HCT116 (cell line): Measurements from ENCODE around the gene ATP1A1. TPM values are rescaled to one million over a fixed set of nuclear protein-coding genes. Genes with fewer than 3 reads are reported as not detected.

Experiments
- ATAC-seq: fragments of 200-7000 bp; cut with Tn5 transposase; 2 replicates; pipeline ENCODE4 v1.9.1; 2020; ENCODE audit warnings: mild to moderate bottlenecking, moderate library complexity
- BruUV-seq: library from RNA; stranded (reverse); fragments of 400-500 nt; replicated peaks from 2 replicates; lab custom pipeline; 2021; lab: Mats Ljungman, UMichigan
- CTCF ChIA-PET: fragments of 300-600 bp; sonication (Branson Sonifier 250); formaldehyde crosslinking; loops from one replicate; lab custom pipeline; 2021; ENCODE audit warnings: antibody characterized with exemption; lab: Charles Lee
- POLR2A ChIA-PET: fragments of 300-600, 350-600 bp; sonication (Branson Sonifier 250); formaldehyde crosslinking; loops from one replicate; lab custom pipeline; 2021; ENCODE audit warnings: antibody characterized with exemption; lab: Charles Lee
- RAD21 ChIA-PET, 2 experiments: fragments of 300-600 bp; sonication (Branson Sonifier 250); formaldehyde crosslinking; loops; one replicate each; lab custom pipeline; 2023; ENCODE audit warnings: low total read pairs in 2 of 2; ENCODE audit not compliant: uncharacterized antibody in 2 of 2, unreplicated experiment in 2 of 2, low non-redundant PET in 1 of 2; lab: Charles Lee
- DNase-seq: peaks from one replicate; pipeline ENCODE4 v3.0.0-alpha.2; 2010; ENCODE audit warnings: low read depth, low spot score
- H2AFZ ChIP-seq: fragments of 200-600 bp; shearing (Covaris generic), sonication (generic); 2 replicates; pipeline ENCODE4 v1.6.1; 2017; ENCODE audit warnings: low read depth, mixed run types, mixed read lengths, antibody characterized with exemption, low read length; ENCODE audit not compliant: poor library complexity, severe bottlenecking
- H3K27ac ChIP-seq: 2 replicates; pipeline ENCODE4 v1.5.1; 2012; ENCODE audit warnings: low read depth, low read length
- H3K27me3 ChIP-seq: fragments of 200-600 bp; sonication (generic); 2 replicates; pipeline ENCODE4 v1.6.1; 2016; ENCODE audit warnings: mixed run types, low read length, mixed read lengths; ENCODE audit not compliant: insufficient read depth
- H3K36me3 ChIP-seq, 2 experiments: fragments of 200-500 bp in 1 of 2; fragments of 200-600 bp in 1 of 2; sonication (Bioruptor generic) in 1 of 2; sonication (generic) in 1 of 2; 2 replicates each; pipeline versions ENCODE4 v1.5.1 to v1.6.1; 2014 to 2016; ENCODE audit warnings: low read length in 2 of 2, inconsistent platforms in 1 of 2, mixed read lengths in 1 of 2, mixed run types in 1 of 2; ENCODE audit not compliant: insufficient read depth in 2 of 2, control insufficient read depth in 1 of 2
- H3K4me1 ChIP-seq, 2 experiments: fragments of 200-600 bp in 1 of 2; sonication (generic) in 1 of 2; 2 replicates each; pipeline versions ENCODE4 v1.5.1 to v1.6.1; 2012 to 2017; ENCODE audit warnings: low read length in 2 of 2, inconsistent platforms in 1 of 2, mild to moderate bottlenecking in 1 of 2, mixed read lengths in 1 of 2, mixed run types in 1 of 2, moderate library complexity in 1 of 2; ENCODE audit not compliant: insufficient read depth in 2 of 2, control insufficient read depth in 1 of 2
- H3K4me2 ChIP-seq: fragments of 200-600 bp; sonication (generic); 2 replicates; pipeline ENCODE4 v1.6.1; 2017; ENCODE audit warnings: mixed run types, low read length, mixed read lengths
- H3K4me3 ChIP-seq, 2 experiments: fragments of 200-600 bp in 1 of 2; sonication (generic) in 1 of 2; replicated peaks in 1 of 2; 2 replicates each; pipeline ENCODE4 v1.5.1; 2011 to 2016; ENCODE audit warnings: low read length in 2 of 2, control low read depth in 1 of 2, low read depth in 1 of 2, mild to moderate bottlenecking in 1 of 2, mixed read lengths in 1 of 2, mixed run types in 1 of 2
- H3K79me2 ChIP-seq: fragments of 200-600 bp; sonication (generic); 2 replicates; pipeline ENCODE4 v1.6.1; 2017; ENCODE audit warnings: mild to moderate bottlenecking, mixed run types, low read length, moderate library complexity, mixed read lengths; ENCODE audit not compliant: insufficient read depth
- H3K9ac ChIP-seq: fragments of 200-600 bp; sonication (generic); 2 replicates; pipeline ENCODE4 v1.6.1; 2016; ENCODE audit warnings: low read length, mixed read lengths
- H3K9me2 ChIP-seq: fragments of 200-600 bp; sonication (generic), shearing (Covaris generic); 2 replicates; pipeline ENCODE4 v1.6.1; 2017; ENCODE audit warnings: mixed run types, mild to moderate bottlenecking, moderate library complexity; ENCODE audit not compliant: insufficient read depth
- H3K9me3 ChIP-seq, 2 experiments: fragments of 200-500 bp in 1 of 2; fragments of 200-600 bp in 1 of 2; sonication (Bioruptor generic) in 1 of 2; sonication (generic) in 1 of 2; 2 replicates each; pipeline ENCODE4 v1.6.1; 2014 to 2017; ENCODE audit warnings: low read length in 2 of 2, mixed read lengths in 2 of 2, inconsistent platforms in 1 of 2, low read depth in 1 of 2, mild to moderate bottlenecking in 1 of 2, mixed run types in 1 of 2, moderate library complexity in 1 of 2; ENCODE audit not compliant: control insufficient read depth in 1 of 2, insufficient read depth in 1 of 2
- H4K20me1 ChIP-seq: fragments of 200-600 bp; sonication (generic), shearing (Covaris generic); 2 replicates; pipeline ENCODE4 v1.6.1; 2017; ENCODE audit warnings: mixed run types, mild to moderate bottlenecking, moderate library complexity; ENCODE audit not compliant: insufficient read depth
- CBX3 ChIP-seq: IDR thresholded peaks from 2 replicates; pipeline ENCODE4 v1.6.1; 2012; ENCODE audit warnings: low read depth
- CTCF ChIP-seq, 3 experiments: fragments of 200-600 bp in 1 of 3; sonication (generic) in 1 of 3; IDR thresholded peaks in 2 of 3; conservative IDR thresholded peaks in 1 of 3; 2 replicates each; pipeline ENCODE4 v1.5.1; 2012 to 2017; ENCODE audit warnings: low read depth in 2 of 3, low read length in 2 of 3, antibody characterized with exemption in 1 of 3, borderline replicate concordance in 1 of 3, control low read depth in 1 of 3, mild to moderate bottlenecking in 1 of 3, mixed read lengths in 1 of 3, mixed run types in 1 of 3, moderate library complexity in 1 of 3; ENCODE audit not compliant: insufficient read depth in 1 of 3
- EGR1 ChIP-seq: IDR thresholded peaks from 2 replicates; pipeline ENCODE4 v1.6.1; 2012; ENCODE audit warnings: low read depth
- EZH2 ChIP-seq: fragments of 200-600 bp; sonication (generic); IDR thresholded peaks from 2 replicates; pipeline ENCODE4 v1.6.1; 2017; ENCODE audit warnings: antibody characterized with exemption, mixed run types
- FOSL1 ChIP-seq: IDR thresholded peaks from 2 replicates; pipeline ENCODE4 v1.6.1; 2012; ENCODE audit warnings: low read depth
- POLR2A ChIP-seq: IDR thresholded peaks from 2 replicates; pipeline ENCODE4 v1.7.0; 2011; ENCODE audit warnings: borderline replicate concordance; ENCODE audit not compliant: insufficient read depth, insufficient read length; ENCODE audit errors: extremely low read depth
- POLR2AphosphoS5 ChIP-seq: IDR thresholded peaks from 2 replicates; pipeline ENCODE4 v1.6.1; 2011; ENCODE audit warnings: mild to moderate bottlenecking, low read depth, low read length, moderate library complexity
- RAD21 ChIP-seq: IDR thresholded peaks from 2 replicates; pipeline ENCODE4 v1.6.1; 2012; ENCODE audit warnings: low read depth, mild to moderate bottlenecking
- SRF ChIP-seq: IDR thresholded peaks from 2 replicates; pipeline ENCODE4 v1.6.1; 2012; ENCODE audit warnings: low read depth
- YY1 ChIP-seq: IDR thresholded peaks from 2 replicates; pipeline ENCODE4 v1.6.1; 2011; ENCODE audit warnings: low read length, low read depth, moderate library complexity, mild to moderate bottlenecking; ENCODE audit not compliant: insufficient replicate concordance; ENCODE audit errors: extremely low read depth
- ZBTB33 ChIP-seq: IDR thresholded peaks from 2 replicates; pipeline ENCODE4 v1.6.1; 2011; ENCODE audit warnings: mild to moderate bottlenecking, low read length, moderate library complexity; ENCODE audit not compliant: insufficient replicate concordance; ENCODE audit errors: extremely low read depth
- ZNF274 ChIP-seq: fragments of 200-500 bp; sonication (Bioruptor generic); IDR thresholded peaks from 2 replicates; pipeline ENCODE4 v1.6.1; 2014; ENCODE audit warnings: mild to moderate bottlenecking, low read depth, low read length, inconsistent platforms
- intact Hi-C: fragments of 100-400 bp; cut with micrococcal nuclease; formaldehyde crosslinking; loops from 2 replicates; pipeline ENCODE4 v1.10.0; 2022
- total RNA-seq: library from RNA; stranded (reverse); gene quantifications from one replicate; pipeline ENCODE4 v1.2.1, GENCODE V29; 2021; ENCODE audit not compliant: unreplicated experiment
- TF ChIP-seq, protein P1 (sequence below): IDR thresholded peaks from 2 replicates; pipeline ENCODE4 v1.6.1; 2012

ATP1A1 gene
- total RNA-seq, 1 experiment from 2014 or later = 290 TPM

GRCh38 chr1:116451702-116452101 lies 78.7 kb downstream of the ATP1A1 start:
- ATAC-seq = no peak
- no peak overlapping the region for H3K9ac ChIP-seq
- no peaks in the 10 kb centered on the region for H3K79me2 ChIP-seq
- no peak overlapping the region for H3K4me2 ChIP-seq
- no peak overlapping the region for H3K27ac ChIP-seq
- H3K9me3 ChIP-seq = no peaks in the 10 kb centered on the region
- no peaks in the 10 kb centered on the region for H3K27me3 ChIP-seq
- BruUV-seq = no TSS peak
- POLR2A ChIA-PET = no interaction called here
- H4K20me1 ChIP-seq = no peaks in the 10 kb centered on the region
- intact Hi-C loops = no loop called here
- no peak overlapping the region for H2AFZ ChIP-seq
- no peak for DNase-seq
- TF ChIP-seq FOSL1 (no peak), POLR2AphosphoS5 (no peak), RAD21 (no peak), ZNF274 (no peak), POLR2A (no peak), SRF (no peak), EZH2 (no peak)
- TF ChIP-seq, protein P1, sequence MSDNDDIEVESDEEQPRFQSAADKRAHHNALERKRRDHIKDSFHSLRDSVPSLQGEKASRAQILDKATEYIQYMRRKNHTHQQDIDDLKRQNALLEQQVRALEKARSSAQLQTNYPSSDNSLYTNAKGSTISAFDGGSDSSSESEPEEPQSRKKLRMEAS = no peak
- CTCF ChIA-PET = no interaction called here
- H3K9me2 ChIP-seq = no peaks in the 10 kb centered on the region
- H3K4me3 ChIP-seq = no peak overlapping the region
- RAD21 ChIA-PET = no interaction called here
- H3K36me3 ChIP-seq = no peaks in the 10 kb centered on the region
- no peaks in the 10 kb centered on the region for H3K4me1 ChIP-seq

- no peak overlapping the region for H3K4me2 ChIP-seq
- ChIA-PET RAD21 (no interaction called here), CTCF (no interaction called here), POLR2A (no interaction called here)
- no peaks in the 10 kb centered on the region for H3K27me3 ChIP-seq
- DNase-seq = no peak
- H3K9me2 ChIP-seq = no peaks in the 10 kb centered on the region
- ATAC-seq = no peak
- H3K79me2 ChIP-seq = no peaks in the 10 kb centered on the region
- H2AFZ ChIP-seq = no peak overlapping the region
- H4K20me1 ChIP-seq = no peaks in the 10 kb centered on the region
- no TSS peak for BruUV-seq
- intact Hi-C loops = no loop called here
- no peak overlapping the region for H3K4me3 ChIP-seq
- H3K9ac ChIP-seq = no peak overlapping the region
- no peaks in the 10 kb centered on the region for H3K36me3 ChIP-seq
- no peaks in the 10 kb centered on the region for H3K4me1 ChIP-seq
- H3K27ac ChIP-seq = no peak overlapping the region
- no peaks in the 10 kb centered on the region for H3K9me3 ChIP-seq
- no peak for TF ChIP-seq CTCF (IDR thresholded peaks at IDR 0.05 in 2 of 3, conservative IDR thresholded peaks at IDR 0.05 in 1 of 3; ENCODE audit: borderline replicate concordance in 1 of 3, insufficient read depth in 1 of 3, low read depth in 2 of 3, low read length in 2 of 3)
- TF ChIP-seq EGR1 = no peak
- no peak for TF ChIP-seq FOSL1
- TF ChIP-seq, protein P1 = no peak
- no peak for TF ChIP-seq YY1
- TF ChIP-seq CBX3 = no peak
- TF ChIP-seq ZBTB33 = no peak
Observed at GRCh38 chr1:116453481-116453880, 80.4 kb downstream of the ATP1A1 start.
